Fibroblast of peridontal ligament (primary cell): ENCODE results near the gene GPR158.

ENCODE experiments used
- DNase-seq: peaks from one replicate; pipeline ENCODE4 v3.0.0-alpha.2; 2010; ENCODE audit errors: extremely low read depth

Gene GPR158

DNA sequence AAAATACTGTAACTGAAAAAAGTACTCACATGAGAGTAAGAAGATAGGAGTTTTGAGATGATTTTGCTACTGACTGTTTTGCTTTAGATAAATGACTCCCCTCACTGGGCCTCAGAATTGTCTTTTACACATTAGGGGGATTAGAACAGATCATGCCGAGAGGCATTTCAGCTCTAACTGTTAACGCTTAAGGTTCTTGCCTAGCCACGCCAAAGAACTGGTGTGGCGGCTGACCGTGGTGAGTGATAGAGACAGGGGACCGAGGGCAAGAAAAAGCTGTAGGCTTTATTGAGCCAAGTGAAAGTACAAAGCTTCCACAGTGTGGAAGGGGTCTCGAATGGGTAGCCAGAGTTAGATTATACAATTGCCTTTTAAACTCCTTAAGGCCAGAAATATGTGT lies 390.8 kb downstream of the GPR158 start:
- DNase-seq, result no peak

GRCh38 chr10:25573316-25573715 lies 398.5 kb downstream of the GPR158 start:
- DNase-seq, result no peak

GRCh38 chr10:25575343-25575742 lies 400.5 kb downstream of the GPR158 start:
- DNase-seq, result no peak

DNA sequence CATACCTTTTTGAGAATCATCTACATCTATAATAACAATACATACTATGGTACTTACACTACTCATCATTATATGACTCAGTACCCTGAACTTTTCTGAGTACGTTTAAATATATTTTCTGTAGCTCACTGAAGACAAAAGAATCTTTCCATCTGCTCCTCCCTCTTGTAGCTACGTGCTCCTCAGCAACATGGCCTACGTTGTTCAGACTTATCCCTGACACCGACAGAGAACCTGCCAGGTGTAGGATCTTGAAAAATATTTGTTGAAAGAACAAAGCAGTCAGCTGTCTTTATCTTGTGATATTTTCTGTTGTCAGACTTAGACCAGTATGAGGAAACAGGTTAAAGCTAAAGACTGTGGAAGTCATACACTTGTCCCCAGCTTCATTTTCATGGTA lies 403.3 kb downstream of the GPR158 start:
- DNase-seq, result no peak

- no peak for DNase-seq
These were observed 408.2 kb downstream of the GPR158 start for GRCh38 chr10:25582961-25583360.

GRCh38 chr10:25600651-25601050 lies 425.9 kb downstream of the GPR158 start:
- no peak for DNase-seq

DNA sequence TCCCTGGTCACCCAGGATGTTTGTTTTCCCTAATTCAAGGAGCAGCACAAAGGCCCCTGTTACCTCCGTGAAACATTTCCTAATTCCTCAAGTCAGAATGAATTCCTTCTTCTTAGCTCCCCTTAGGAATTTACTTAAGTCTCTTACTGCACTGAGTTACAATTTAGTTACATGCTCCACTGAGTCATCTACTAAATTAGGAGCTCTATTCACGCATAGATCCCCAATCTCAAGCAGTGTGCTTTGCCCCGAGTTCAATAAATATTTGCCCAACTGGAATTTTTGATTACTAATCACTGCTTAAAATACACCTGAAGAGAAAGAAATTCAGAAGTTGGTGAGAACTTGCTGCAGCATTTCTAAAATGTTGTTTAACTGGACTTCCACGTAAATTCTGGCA lies 429.8 kb downstream of the GPR158 start:
- no peak for DNase-seq

- no peak for DNase-seq
These were observed 439.9 kb downstream of the GPR158 start for GRCh38 chr10:25614652-25615051.

DNA sequence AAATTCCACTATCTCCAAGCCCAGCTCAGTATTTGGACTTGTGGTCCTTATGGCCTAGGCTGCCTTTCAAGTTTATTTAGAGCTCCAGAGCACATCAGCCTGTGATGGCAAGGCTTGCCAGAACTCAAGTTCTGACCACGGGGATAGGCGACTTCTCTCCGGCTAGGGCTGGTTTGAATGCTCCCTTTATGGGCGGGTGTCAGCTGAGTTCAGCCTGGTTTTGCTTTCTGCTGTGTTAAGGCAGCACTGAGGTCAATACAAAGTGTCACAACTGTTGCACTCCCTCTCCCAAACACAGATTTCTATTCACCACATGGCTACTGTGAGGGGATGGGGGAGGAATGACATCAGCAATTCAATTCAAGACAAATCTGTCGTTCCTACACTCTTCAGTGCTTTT lies 441.1 kb downstream of the GPR158 start:
- DNase-seq, result no peak

DNA sequence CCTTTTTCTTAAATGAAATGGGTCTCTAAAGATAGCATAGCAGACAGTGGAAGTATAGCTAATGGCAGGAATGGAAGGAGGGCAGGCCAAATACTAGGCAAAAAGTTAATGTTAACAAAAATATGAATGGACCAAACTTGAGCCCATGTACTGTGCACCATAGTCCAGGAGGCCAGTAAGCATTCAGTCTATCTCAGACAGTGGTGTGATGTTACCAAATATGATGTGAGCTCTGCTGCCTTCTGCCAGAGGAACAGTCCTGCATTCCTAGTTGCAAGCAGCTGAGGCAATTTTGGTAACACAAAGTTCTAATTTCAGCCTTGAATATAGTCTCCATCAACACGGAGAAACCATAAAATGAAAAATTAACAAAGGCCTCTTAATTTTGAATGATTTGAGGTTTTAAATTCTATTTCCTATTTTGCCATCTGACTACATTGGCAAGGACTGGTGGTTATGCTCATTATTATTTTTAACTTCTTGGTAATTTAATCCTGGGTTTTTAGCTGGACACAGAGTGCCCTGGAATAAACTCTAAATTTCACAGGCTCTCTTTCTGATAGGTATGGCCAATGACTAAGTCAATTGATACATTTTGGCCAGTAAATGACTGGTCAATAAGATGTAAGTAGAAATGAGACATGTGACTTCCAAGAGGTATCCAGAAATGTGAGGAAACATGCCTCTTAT lies 442.2 kb downstream of the GPR158 start:
- DNase-seq, result no peak

- no peak for DNase-seq
These were observed 452.8 kb downstream of the GPR158 start for GRCh38 chr10:25627606-25628005.

DNA sequence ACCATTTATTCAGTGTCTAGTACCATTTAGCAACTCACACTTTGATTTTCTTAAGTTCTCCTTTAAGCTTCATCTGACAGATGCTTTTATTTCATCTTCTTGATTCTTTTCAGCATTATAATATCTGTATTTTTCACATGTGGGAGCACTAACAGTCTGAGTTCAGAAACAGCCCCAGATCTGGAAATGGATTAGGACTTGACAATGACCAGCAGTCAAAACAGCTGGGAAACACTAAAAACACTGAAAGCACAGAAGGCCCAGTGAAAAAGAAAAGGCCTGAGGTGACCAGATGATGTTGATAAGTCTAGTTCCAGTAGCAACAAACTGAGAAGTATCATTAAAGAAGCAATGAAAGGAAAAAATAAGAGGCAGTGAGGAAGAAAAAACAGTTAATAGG lies 454.5 kb downstream of the GPR158 start:
- DNase-seq, result no peak

- DNase-seq, result no peak
These were observed 456.7 kb downstream of the GPR158 start for GRCh38 chr10:25631471-25631870.

DNA sequence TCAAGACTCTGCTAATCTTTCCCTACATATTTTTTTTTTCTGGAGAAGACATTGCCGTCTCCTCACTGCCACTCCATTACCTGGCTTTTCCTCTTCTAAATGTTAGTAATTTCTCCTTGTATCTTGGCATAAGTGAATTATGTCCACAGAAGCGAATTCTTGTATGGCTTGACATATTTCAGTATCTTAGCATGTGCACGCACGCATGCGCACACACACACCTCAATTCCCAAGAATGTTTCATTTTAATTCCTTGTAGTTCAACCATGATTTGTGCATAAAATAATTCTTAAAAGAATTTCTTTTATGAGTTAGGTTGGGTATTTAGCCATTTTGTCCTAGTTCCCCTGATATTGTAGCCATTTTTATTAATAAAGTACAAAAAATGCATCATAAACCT lies 458.0 kb downstream of the GPR158 start:
- no peak for DNase-seq

- DNase-seq, result no peak
These were observed 458.7 kb downstream of the GPR158 start for GRCh38 chr10:25633542-25633941.

DNA sequence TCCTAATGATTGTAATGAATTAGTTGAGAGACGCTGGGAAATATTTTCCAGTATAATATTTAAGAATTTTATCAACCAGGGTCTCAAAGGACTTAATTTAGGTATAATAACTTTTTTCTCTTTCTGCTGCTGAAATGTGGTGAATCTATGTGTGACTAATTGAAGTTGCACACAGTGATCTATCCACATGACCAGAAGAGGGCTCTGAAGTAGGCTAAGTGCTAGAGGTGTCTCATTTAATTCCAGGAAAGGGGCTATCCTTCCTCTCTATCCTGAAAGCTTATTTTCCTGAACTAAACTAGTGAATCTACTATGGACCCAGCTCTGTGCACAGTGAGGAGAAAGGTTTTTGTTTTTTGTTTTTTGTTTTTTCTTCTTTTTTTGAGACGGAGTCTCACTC lies 464.8 kb downstream of the GPR158 start:
- no peak for DNase-seq

DNA sequence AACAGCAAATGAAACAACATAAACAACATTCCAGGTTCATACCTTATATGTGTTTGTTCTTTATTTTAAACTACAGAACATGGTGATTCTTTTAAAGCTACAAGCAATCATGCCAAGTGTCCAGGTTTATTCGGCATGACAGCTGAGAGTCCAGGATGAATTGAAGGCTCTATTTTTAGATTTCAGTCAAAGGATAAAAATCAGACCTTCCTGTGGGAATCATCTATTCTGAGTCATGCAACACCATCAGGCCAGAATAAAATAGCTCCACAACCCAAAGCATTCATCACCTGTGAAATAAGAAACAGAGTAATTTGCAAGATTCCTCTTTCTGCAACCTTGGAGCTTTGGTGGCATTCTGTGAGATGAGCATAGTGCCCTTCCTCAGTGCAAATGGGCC lies 466.8 kb downstream of the GPR158 start:
- no peak for DNase-seq

DNA sequence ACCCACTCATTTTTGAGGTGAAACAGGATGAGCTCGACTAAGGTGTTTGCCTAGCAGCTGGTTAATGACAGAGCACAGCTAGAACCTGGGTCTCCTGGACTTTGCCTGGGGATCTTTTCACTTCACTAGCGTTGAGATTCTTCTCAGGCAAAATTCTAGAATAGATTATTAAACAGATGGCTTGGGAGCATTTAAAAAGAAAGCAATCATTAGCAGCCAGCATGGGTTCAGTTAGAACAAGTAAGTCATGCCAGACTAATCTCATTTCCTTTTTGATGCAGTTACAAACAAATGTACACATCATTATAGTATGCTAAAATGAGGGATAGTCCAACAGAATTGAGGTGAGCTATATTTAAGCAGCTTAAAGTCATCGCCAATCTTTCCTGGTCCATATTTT lies 467.9 kb downstream of the GPR158 start:
- no peak for DNase-seq

DNA sequence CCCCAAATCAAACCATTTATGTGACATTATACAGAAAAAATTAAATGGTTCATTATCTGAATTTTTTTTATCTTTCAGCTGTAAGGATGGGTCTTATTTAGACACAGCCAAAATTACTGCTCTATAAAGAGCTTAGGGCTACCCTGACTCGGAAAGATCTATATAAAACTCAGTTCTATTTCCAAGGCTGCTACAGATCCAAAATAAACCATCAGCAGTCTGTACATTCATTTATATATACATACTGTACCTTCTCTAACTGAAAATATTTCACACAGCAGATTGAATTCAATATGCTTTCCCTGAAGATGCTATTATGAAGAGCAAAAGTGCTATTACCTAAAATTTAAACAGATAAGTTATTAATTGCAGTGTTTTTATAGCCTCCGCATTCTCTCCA lies 471.6 kb downstream of the GPR158 start:
- DNase-seq, result no peak

GRCh38 chr10:25651534-25651933 lies 476.7 kb downstream of the GPR158 start:
- no peak for DNase-seq
